CD4-positive, alpha-beta T cell treated with Interleukin-17A for 1 hour (primary cell): ENCODE results near the gene GAN.

Source experiments
- DNase-seq: peaks from one replicate; pipeline ENCODE4 v3.0.0-alpha.2; 2020

The GAN gene

GRCh38 chr16:81357711-81358260 lies 43.0 kb downstream of the GAN start:
- no peak for DNase-seq

GRCh38 chr16:81358860-81359259 lies 44.1 kb downstream of the GAN start:
- no peak for DNase-seq

- no peak for DNase-seq
These were observed 45.4 kb downstream of the GAN start for GRCh38 chr16:81360135-81360534.

GRCh38 chr16:81365731-81366130 lies 51.0 kb downstream of the GAN start:
- DNase-seq: no peak

GRCh38 chr16:81366316-81366932 lies 51.7 kb downstream of the GAN start:
- peak; percentile 68 for DNase-seq

GRCh38 chr16:81367821-81368220 lies 53.1 kb downstream of the GAN start:
- no peak for DNase-seq

GRCh38 chr16:81369888-81370504 lies 55.2 kb downstream of the GAN start:
- no peak for DNase-seq

GRCh38 chr16:81371106-81371505 lies 56.3 kb downstream of the GAN start:
- DNase-seq: no peak

- DNase-seq: no peak
These were observed 59.8 kb downstream of the GAN start for GRCh38 chr16:81374550-81374949.

GRCh38 chr16:81376880-81377279 lies 62.1 kb downstream of the GAN start:
- DNase-seq: no peak

- DNase-seq: no peak
These were observed 63.3 kb downstream of the GAN start for GRCh38 chr16:81378049-81378448.

GRCh38 chr16:81380932-81381331 lies 66.2 kb downstream of the GAN start:
- no peak for DNase-seq

- DNase-seq: no peak
These were observed 69.2 kb downstream of the GAN start for GRCh38 chr16:81384006-81384405.

GRCh38 chr16:81385031-81385756 lies 70.4 kb downstream of the GAN start:
- DNase-seq: no peak

GRCh38 chr16:81388357-81388756 lies 73.6 kb downstream of the GAN start:
- DNase-seq: no peak

GRCh38 chr16:81390840-81391239 lies 76.1 kb downstream of the GAN start:
- DNase-seq: no peak

- no peak for DNase-seq
These were observed 77.2 kb downstream of the GAN start for GRCh38 chr16:81392011-81392410.

GRCh38 chr16:81394416-81394815 lies 79.7 kb downstream of the GAN start:
- DNase-seq: no peak

- DNase-seq: no peak
These were observed 80.3 kb downstream of the GAN start for GRCh38 chr16:81394966-81395655.

- no peak for DNase-seq
These were observed 82.5 kb downstream of the GAN start for GRCh38 chr16:81397058-81397878.

GRCh38 chr16:81397879-81398520 lies 83.2 kb downstream of the GAN start:
- DNase-seq: no peak

GRCh38 chr16:81399909-81400308 lies 85.1 kb downstream of the GAN start:
- no peak for DNase-seq
